H9 (cell line): ENCODE results near the gene EPB41L5. TPM values are rescaled to one million over a fixed set of nuclear protein-coding genes. Genes with fewer than 3 reads are reported as not detected.

Experiments
- DNase-seq: peaks from one replicate; pipeline ENCODE4 v3.0.0-alpha.2; 2017
- H2AFZ ChIP-seq: one replicate; pipeline ENCODE4 v1.6.1; 2013; ENCODE audit warnings: mild to moderate bottlenecking, low read length, control low read depth, moderate library complexity
- H2AK5ac ChIP-seq: 2 replicates; pipeline ENCODE4 v1.6.1; 2013; ENCODE audit warnings: low read length, control low read depth, mixed read lengths; ENCODE audit not compliant: insufficient read length
- H2BK120ac ChIP-seq: one replicate; pipeline ENCODE4 v1.6.1; 2013; ENCODE audit warnings: low read depth, mild to moderate bottlenecking, low read length, control low read depth, inconsistent platforms; ENCODE audit not compliant: poor library complexity, severe bottlenecking
- H2BK12ac ChIP-seq: 2 replicates; pipeline ENCODE4 v1.6.1; 2013; ENCODE audit warnings: low read length, control low read depth, mixed read lengths, low read depth; ENCODE audit not compliant: insufficient read length
- H2BK15ac ChIP-seq: 2 replicates; pipeline ENCODE4 v1.6.1; 2013; ENCODE audit warnings: low read depth, low read length, control low read depth
- H2BK20ac ChIP-seq: one replicate; pipeline ENCODE4 v1.6.1; 2013; ENCODE audit warnings: low read depth, mild to moderate bottlenecking, low read length, control low read depth, inconsistent platforms; ENCODE audit not compliant: poor library complexity, severe bottlenecking
- H2BK5ac ChIP-seq: 2 replicates; pipeline ENCODE4 v1.6.1; 2013; ENCODE audit warnings: low read length, control low read depth, mixed read lengths; ENCODE audit not compliant: insufficient read length
- H3K14ac ChIP-seq: 2 replicates; pipeline ENCODE4 v1.6.1; 2013; ENCODE audit warnings: low read length, control low read depth; ENCODE audit not compliant: insufficient read depth
- H3K18ac ChIP-seq: 2 replicates; pipeline ENCODE4 v1.6.1; 2013; ENCODE audit warnings: low read depth, mild to moderate bottlenecking, mixed read lengths, low read length, control low read depth; ENCODE audit not compliant: insufficient read length
- H3K23ac ChIP-seq: 2 replicates; pipeline ENCODE4 v1.6.1; 2013; ENCODE audit warnings: low read length, control low read depth, mixed read lengths, low read depth; ENCODE audit not compliant: insufficient read length
- H3K23me2 ChIP-seq: 2 replicates; pipeline ENCODE4 v1.6.1; 2013; ENCODE audit warnings: low read depth, mild to moderate bottlenecking, mixed read lengths, low read length, control low read depth; ENCODE audit not compliant: insufficient read length, poor library complexity, severe bottlenecking
- H3K27ac ChIP-seq: 2 replicates; pipeline ENCODE4 v1.5.1; 2013; ENCODE audit warnings: low read length, control low read depth, mixed read lengths, low read depth; ENCODE audit not compliant: insufficient read length
- H3K27me3 ChIP-seq: 2 replicates; pipeline ENCODE4 v1.6.1; 2013; ENCODE audit warnings: low read length, control low read depth, inconsistent platforms; ENCODE audit not compliant: insufficient read depth
- H3K4ac ChIP-seq: 2 replicates; pipeline ENCODE4 v1.6.1; 2013; ENCODE audit warnings: low read depth, mild to moderate bottlenecking, control low read depth, inconsistent platforms, low read length, moderate library complexity
- H3K4me1 ChIP-seq: 2 replicates; pipeline ENCODE4 v1.6.1; 2013; ENCODE audit warnings: low read length, control low read depth, inconsistent platforms; ENCODE audit not compliant: insufficient read depth
- H3K4me2 ChIP-seq: 2 replicates; pipeline ENCODE4 v1.6.1; 2013; ENCODE audit warnings: low read length, control low read depth, mixed read lengths; ENCODE audit not compliant: insufficient read length, insufficient read depth
- H3K56ac ChIP-seq: 2 replicates; pipeline ENCODE4 v1.6.1; 2013; ENCODE audit warnings: low read depth, mild to moderate bottlenecking, mixed read lengths, low read length, control low read depth; ENCODE audit not compliant: insufficient read length
- H3K79me1 ChIP-seq: 2 replicates; pipeline ENCODE4 v1.6.1; 2013; ENCODE audit warnings: low read depth, mild to moderate bottlenecking, moderate library complexity, low read length, control low read depth, inconsistent platforms; ENCODE audit not compliant: insufficient read depth, poor library complexity, severe bottlenecking
- H3K79me2 ChIP-seq: 2 replicates; pipeline ENCODE4 v1.6.1; 2013; ENCODE audit warnings: low read length, control low read depth, inconsistent platforms; ENCODE audit not compliant: insufficient read depth
- H3K9ac ChIP-seq: 2 replicates; pipeline ENCODE4 v1.6.1; 2013; ENCODE audit warnings: low read length, control low read depth, mixed read lengths; ENCODE audit not compliant: insufficient read length; ENCODE audit errors: extremely low read depth
- H3K9me3 ChIP-seq: one replicate; pipeline ENCODE4 v1.6.1; 2013; ENCODE audit warnings: low read depth, low read length, inconsistent platforms; ENCODE audit not compliant: control insufficient read depth
- H3T11ph ChIP-seq: one replicate; pipeline ENCODE4 v1.6.1; 2013; ENCODE audit warnings: mild to moderate bottlenecking, low read length, control low read depth, inconsistent platforms
- H4K20me1 ChIP-seq: one replicate; pipeline ENCODE4 v1.6.1; 2013; ENCODE audit not compliant: control insufficient read depth, insufficient read length, insufficient read depth
- H4K5ac ChIP-seq: 2 replicates; pipeline ENCODE4 v1.6.1; 2013; ENCODE audit warnings: low read depth, mild to moderate bottlenecking, mixed read lengths, low read length, control low read depth; ENCODE audit not compliant: insufficient read length
- H4K8ac ChIP-seq: replicated peaks from 2 replicates; pipeline ENCODE4 v1.6.1; 2013; ENCODE audit warnings: low read length, control low read depth, mixed read lengths, low read depth; ENCODE audit not compliant: insufficient read length
- H4K91ac ChIP-seq: 2 replicates; pipeline ENCODE4 v1.6.1; 2013; ENCODE audit warnings: low read depth, mild to moderate bottlenecking, moderate library complexity, mixed read lengths, low read length, control low read depth; ENCODE audit not compliant: insufficient read length
- H3K27ac Mint-ChIP-seq, 3 experiments: 2 replicates in 2 of 3; 3 replicates in 1 of 3; pipeline ENCODE4 v1.8.0; 2020 to 2021; ENCODE audit warnings: mixed read lengths in 3 of 3, mild to moderate bottlenecking in 1 of 3, moderate library complexity in 1 of 3
- H3K27me3 Mint-ChIP-seq: 2 replicates; pipeline ENCODE4 v1.8.0; 2021; ENCODE audit warnings: low read depth, mild to moderate bottlenecking, moderate library complexity, mixed read lengths
- H3K36me3 Mint-ChIP-seq, 3 experiments: 2 replicates in 2 of 3; 3 replicates in 1 of 3; pipeline ENCODE4 v1.8.0; 2020 to 2021; ENCODE audit warnings: low read depth in 3 of 3, mixed read lengths in 3 of 3; ENCODE audit not compliant: insufficient read depth in 1 of 3
- H3K4me1 Mint-ChIP-seq, 2 experiments: 2 replicates each; pipeline ENCODE4 v1.8.0; 2020; ENCODE audit warnings: mixed read lengths in 2 of 2
- H3K4me3 Mint-ChIP-seq, 2 experiments: 2 replicates in 1 of 2; 3 replicates in 1 of 2; pipeline ENCODE4 v1.8.0; 2020 to 2021; ENCODE audit warnings: mild to moderate bottlenecking in 2 of 2, mixed read lengths in 2 of 2, moderate library complexity in 1 of 2
- H3K9me3 Mint-ChIP-seq, 2 experiments: 2 replicates in 1 of 2; 3 replicates in 1 of 2; pipeline ENCODE4 v1.8.0; 2020; ENCODE audit warnings: mild to moderate bottlenecking in 2 of 2, mixed read lengths in 2 of 2, moderate library complexity in 1 of 2
- CTCF ChIP-seq: fragments of 200-600 bp; sonication (generic); conservative IDR thresholded peaks from 3 replicates; pipeline ENCODE4 v1.8.0; 2021; ENCODE audit warnings: antibody characterized with exemption, mild to moderate bottlenecking
- WGBS: extraction: QIAGEN DNeasy Blood & Tissue Kit; methylation state at CpG from one replicate; pipeline ENCODE4 v1.1.7; 2013; ENCODE audit warnings: missing lambda C conversion rate, low lambda C conversion rate, mixed read lengths; ENCODE audit not compliant: insufficient read length; ENCODE audit errors: extremely low coverage; 5-methylcytosine and 5-hydroxymethylcytosine counted together
- total RNA-seq: library from RNA; stranded (reverse); gene quantifications from 2 replicates; pipeline ENCODE4 v1.2.1, GENCODE V29; 2021

The EPB41L5 gene
- total RNA-seq, 1 experiment from 2014 or later: 40.4 TPM

DNA sequence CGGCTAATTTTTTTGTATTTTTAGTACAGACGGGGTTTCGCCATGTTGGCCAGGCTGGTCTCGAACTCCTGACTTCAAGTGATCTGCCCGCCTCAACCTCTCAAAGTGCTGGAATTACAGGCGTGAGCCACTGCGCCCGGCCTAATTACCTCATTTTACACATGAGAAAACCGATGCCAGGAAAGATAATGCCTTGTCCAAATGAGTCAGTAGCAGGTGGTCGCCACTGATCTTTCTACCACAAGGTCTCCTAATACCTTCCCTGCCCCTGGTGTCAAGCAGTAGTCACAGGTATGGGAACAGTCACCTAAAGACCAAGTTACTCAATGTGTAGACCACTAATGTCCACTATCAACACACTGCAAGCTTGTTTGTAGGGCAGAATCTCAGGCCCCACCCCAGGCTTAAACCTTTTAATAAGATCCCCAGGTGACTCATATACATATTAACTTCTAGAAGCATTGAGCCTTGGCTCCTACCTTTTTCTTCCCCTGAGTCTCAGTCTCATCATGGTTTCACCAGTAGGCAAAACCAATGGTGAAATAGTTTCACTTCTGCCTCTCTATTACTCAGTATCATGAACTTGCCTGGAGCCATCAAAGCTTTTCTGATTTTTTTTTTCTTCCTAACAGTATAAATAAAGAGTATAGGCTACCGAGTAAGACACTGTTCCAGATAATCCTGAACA lies 6.9 kb upstream of the EPB41L5 start:
- no peak overlapping the region for H3K23ac ChIP-seq
- no peak overlapping the region for H4K8ac ChIP-seq
- Mint-ChIP-seq H3K4me1 (peaks cover 8 to 13% of the 10 kb centered on the region in 2 experiments; a peak in 3 of 4 replicates), H3K27ac (no peak overlapping the region), H3K36me3 (no peaks in the 10 kb centered on the region), H3K27me3 (peaks cover 2% of the 10 kb centered on the region), H3K9me3 (no peaks in the 10 kb centered on the region), H3K4me3 (no peak overlapping the region)
- H3K9ac ChIP-seq: no peak overlapping the region
- no peaks in the 10 kb centered on the region for H3K79me1 ChIP-seq
- H3K23me2 ChIP-seq: no peaks in the 10 kb centered on the region
- WGBS: no CpG with 5 or more reads among the region's 11 CpGs
- no peak overlapping the region for H2BK120ac ChIP-seq
- no peaks in the 10 kb centered on the region; the same call in 1 of the 2 replicates for H3K4me1 ChIP-seq
- H3K9me3 ChIP-seq: no peaks in the 10 kb centered on the region
- H4K91ac ChIP-seq: no peak overlapping the region
- TF ChIP-seq CTCF: no peak
- no peak overlapping the region for H2BK12ac ChIP-seq
- no peak overlapping the region for H2AFZ ChIP-seq
- H2BK5ac ChIP-seq: no peak overlapping the region
- no peaks in the 10 kb centered on the region for H3K79me2 ChIP-seq
- H4K5ac ChIP-seq: no peak overlapping the region
- no peak overlapping the region for H3K56ac ChIP-seq
- no peak overlapping the region for H3K27ac ChIP-seq
- H3T11ph ChIP-seq: no peak overlapping the region
- no peak for DNase-seq
- no peak overlapping the region for H3K4ac ChIP-seq
- no peak overlapping the region for H3K14ac ChIP-seq
- H3K27me3 ChIP-seq: no peaks in the 10 kb centered on the region
- no peak overlapping the region for H3K4me2 ChIP-seq
- H2BK15ac ChIP-seq: no peak overlapping the region
- H2AK5ac ChIP-seq: no peak overlapping the region
- no peak overlapping the region for H3K18ac ChIP-seq
- no peaks in the 10 kb centered on the region for H4K20me1 ChIP-seq
- H2BK20ac ChIP-seq: no peak overlapping the region
